D721Med (cell line): ENCODE measurements around the gene POPDC2.

ENCODE experiments used
- DNase-seq: peaks from one replicate; pipeline ENCODE4 v3.0.0; 2011; ENCODE audit warnings: low spot score; ENCODE audit not compliant: insufficient read length
- FAIRE-seq: peaks from 2 replicates; lab custom pipeline; 2011; peaks lifted over from hg19 to GRCh38; lab: Jason Lieb, UNC
- CTCF ChIP-seq: IDR thresholded peaks from 2 replicates; pipeline ENCODE4 v1.5.1; 2012; ENCODE audit warnings: mild to moderate bottlenecking, control low read depth; ENCODE audit not compliant: insufficient read depth; ENCODE audit errors: missing control alignments

The POPDC2 gene

GRCh38 chr3:119630880-119631329 is 29.5 kb downstream of the POPDC2 start:
- no peak for DNase-seq
- FAIRE-seq = no peak
- no peak for TF ChIP-seq CTCF

- no peak for TF ChIP-seq CTCF
- FAIRE-seq (no peak), DNase-seq (no peak)
Observed at GRCh38 chr3:119630128-119630879, 30.1 kb downstream of the POPDC2 start.

GRCh38 chr3:119628816-119629445 is 31.5 kb downstream of the POPDC2 start:
- FAIRE-seq = no peak
- no peak for DNase-seq
- no peak for TF ChIP-seq CTCF

- no peak for FAIRE-seq
- DNase-seq = no peak
- TF ChIP-seq CTCF = no peak
Observed at GRCh38 chr3:119628390-119628789, 32.0 kb downstream of the POPDC2 start.

- DNase-seq = no peak
- no peak for FAIRE-seq
- TF ChIP-seq CTCF = no peak
Observed at GRCh38 chr3:119627461-119627860, 32.9 kb downstream of the POPDC2 start.

- DNase-seq (no peak), FAIRE-seq (no peak)
- TF ChIP-seq CTCF = no peak
Observed at GRCh38 chr3:119626196-119626595, 34.2 kb downstream of the POPDC2 start.
